Upper lobe of left lung (tissue), 6 donors: Measurements from ENCODE around the gene ZNF225. TPM values are rescaled to one million over a fixed set of nuclear protein-coding genes. Genes with fewer than 3 reads are reported as not detected.
"Not testable (repeated sequence)": the region's sequence is repeated elsewhere in the genome, so short reads cannot be mapped to it uniquely, and the experiment has no call there.

ENCODE experiments used
- ATAC-seq, 2 donors: fragments of 200-7000 bp; cut with Tn5 transposase; one replicate each; pipeline ENCODE4 v1.9.1; 2022; ENCODE audit warnings: mild to moderate bottlenecking in 2 of 2, moderate library complexity in 2 of 2; ENCODE audit not compliant: low FRiP score in 2 of 2
- DNase-seq, 2 donors: peaks; one replicate each; pipeline ENCODE4 v3.0.0-alpha.2; 2019 to 2020
- H3K27ac ChIP-seq, 4 donors: fragments of 200-600 bp; sonication (generic); one replicate each; pipeline ENCODE4 v1.5.1; 2016 to 2019
- H3K27me3 ChIP-seq, 4 donors: fragments of 200-600 bp; sonication (generic); one replicate each; pipeline ENCODE4 v1.5.1; 2017 to 2019
- H3K36me3 ChIP-seq, 4 donors: fragments of 200-600 bp; sonication (generic); one replicate each; pipeline ENCODE4 v1.5.1; 2016 to 2019
- H3K4me1 ChIP-seq, 4 donors: fragments of 200-600 bp; sonication (generic); one replicate each; pipeline ENCODE4 v1.5.1; 2018 to 2019
- H3K4me3 ChIP-seq, 4 donors: fragments of 200-600 bp; sonication (generic); one replicate each; pipeline ENCODE4 v1.5.1; 2017 to 2019; ENCODE audit warnings: mild to moderate bottlenecking in 2 of 4, moderate library complexity in 1 of 4
- H3K9me3 ChIP-seq, 4 donors: fragments of 200-600 bp; sonication (generic); one replicate each; pipeline ENCODE4 v1.5.1; 2018 to 2019
- CTCF ChIP-seq, 6 experiments: fragments of 450-650 bp in 4 of 6; fragments of 200-600 bp in 2 of 6; sonication (generic) in 2 of 6; IDR thresholded peaks; one replicate each; pipeline ENCODE4 v1.5.1; 2016 to 2019; ENCODE audit warnings: antibody characterized with exemption in 6 of 6
- EP300 ChIP-seq, 4 donors: sonication (generic); formaldehyde crosslinking; IDR thresholded peaks; one replicate each; pipeline ENCODE4 v1.5.1; 2017; ENCODE audit warnings: antibody characterized with exemption in 4 of 4, control low read depth in 2 of 4
- POLR2A ChIP-seq, 4 donors: fragments of 450-650 bp; IDR thresholded peaks; one replicate each; pipeline ENCODE4 v1.5.1; 2016 to 2017; ENCODE audit warnings: antibody characterized with exemption in 4 of 4, mild to moderate bottlenecking in 2 of 4
- POLR2AphosphoS5 ChIP-seq, 2 donors: sonication (generic); formaldehyde crosslinking; IDR thresholded peaks; one replicate each; pipeline ENCODE4 v1.5.1; 2017; ENCODE audit warnings: antibody characterized with exemption in 2 of 2
- WGBS, 2 donors: methylation state at CpG; one replicate each; pipeline ENCODE4 v1.1.5; 2017 to 2018; 5-methylcytosine and 5-hydroxymethylcytosine counted together
- total RNA-seq, 6 donors: library from RNA; depleted of rRNA in 4 of 6; stranded (reverse); fragments of >200 nt in 4 of 6; gene quantifications; one replicate each; pipeline versions ENCODE4 v1.1.0 to v1.2.1, GENCODE V29; 2016 to 2021
- donor health status: DM: no; HTN: no; CAD: no; lungs with moderate emphysema.
- donor health status: DM: no; HTN: yes; CAD: no; lungs with severe emphysema.

The ZNF225 gene
- total RNA-seq, 6 donors from 2014 or later = 1.6 to 11.5 (median 4.5) TPM

GRCh38 chr19:44164327-44164672 lies 51.1 kb downstream of the ZNF225 start:
- 61 to 70% methylated on average over 3 of the region's 3 CpGs for WGBS, 2 donors
- no peak for DNase-seq
- TF ChIP-seq EP300 (IDR thresholded peaks at IDR 0.05) = no peak
- no peak for TF ChIP-seq CTCF (IDR thresholded peaks at IDR 0.05)
- no peak for TF ChIP-seq POLR2AphosphoS5 (IDR thresholded peaks at IDR 0.05)
- no peak for TF ChIP-seq POLR2A (IDR thresholded peaks at IDR 0.05)
- peaks cover 0 to 21% (median 9%) of the 10 kb centered on the region in 4 donors for H3K4me1 ChIP-seq
- H3K27me3 ChIP-seq = no peaks in the 10 kb centered on the region
- peak overlapping the region in 3 of 4 donors; percentile 79 to 83 (median 80) for H3K4me3 ChIP-seq
- peaks cover 23 to 79% (median 59%) of the 10 kb centered on the region in 4 donors for H3K9me3 ChIP-seq
- peaks cover 13 to 29% (median 18%) of the 10 kb centered on the region in 4 donors for H3K36me3 ChIP-seq
- no peak for ATAC-seq
- peak overlapping the region; percentile 78 to 89 (median 84) for H3K27ac ChIP-seq

GRCh38 chr19:44164673-44165512 lies 51.7 kb downstream of the ZNF225 start, which contains the start of gene ZNF226:
TSS of gene ZNF226 (plus strand) at chr19:44165100. CDS start at chr19:44170081, 4,981 bp downstream.
- 1% methylated on average over 32 of the region's 32 CpGs for WGBS, 2 donors
- no peak for TF ChIP-seq EP300 (IDR thresholded peaks at IDR 0.05)
- peak; percentile 87 to 91 for TF ChIP-seq POLR2AphosphoS5 (IDR thresholded peaks at IDR 0.05)
- peak in 2 of 4 donors; percentile 9 to 52 for TF ChIP-seq POLR2A (IDR thresholded peaks at IDR 0.05)
- Histone ChIP-seq H3K9me3 (peaks cover 23 to 78% (median 59%) of the 10 kb centered on the region in 4 donors), H3K4me3 (peak within 1 kb of the TSS; percentile 53 to 83 (median 80)), H3K4me1 (peaks cover 0 to 21% (median 9%) of the 10 kb centered on the region in 4 donors), H3K27me3 (no peaks in the 10 kb centered on the region), H3K27ac (peak within 1 kb of the TSS; percentile 78 to 89 (median 84)), H3K36me3 (peaks cover 14 to 35% (median 22%) of the 10 kb centered on the region in 4 donors)
- ATAC-seq (peak; percentile 99 to 100), DNase-seq (peak in 1 of 2 donors; percentile 97)

GRCh38 chr19:44170660-44171059 lies 57.5 kb downstream of the ZNF225 start:
- H3K36me3 ChIP-seq = peaks cover 69 to 93% (median 79%) of the 10 kb centered on the region in 4 donors
- WGBS, 2 donors = 94 to 97% methylated on average over 6 of the region's 6 CpGs
- peaks cover 62 to 86% (median 83%) of the 10 kb centered on the region in 4 donors for H3K9me3 ChIP-seq

GRCh38 chr19:44176590-44176989 lies 63.4 kb downstream of the ZNF225 start:
- Histone ChIP-seq H3K4me3 (no peak overlapping the region), H3K4me1 (no peaks in the 10 kb centered on the region), H3K27me3 (no peaks in the 10 kb centered on the region), H3K36me3 (peaks cover 46 to 58% (median 55%) of the 10 kb centered on the region in 4 donors), H3K9me3 (peaks cover 79 to 100% (median 94%) of the 10 kb centered on the region in 4 donors), H3K27ac (no peak overlapping the region)
- no peak for DNase-seq
- ATAC-seq = no peak
- WGBS, 2 donors = 91 to 97% methylated on average over 3 of the region's 3 CpGs
- TF ChIP-seq POLR2A (IDR thresholded peaks at IDR 0.05) (no peak), POLR2AphosphoS5 (IDR thresholded peaks at IDR 0.05) (no peak), EP300 (IDR thresholded peaks at IDR 0.05) (no peak), CTCF (IDR thresholded peaks at IDR 0.05) (no peak)

More at GRCh38 chr19:44170660-44171059, 57.5 kb downstream of the ZNF225 start:
- not testable (repeated sequence) for ATAC-seq, H3K27ac ChIP-seq, DNase-seq, H3K27me3 ChIP-seq, H3K4me3 ChIP-seq
- H3K4me1 ChIP-seq = peaks cover 0 to 13% (median 7%) of the 10 kb centered on the region in 4 donors

GRCh38 chr19:44180968-44181367 lies 67.8 kb downstream of the ZNF225 start:
- peaks cover 43 to 94% (median 71%) of the 10 kb centered on the region in 4 donors for H3K9me3 ChIP-seq

GRCh38 chr19:44182145-44182544 lies 68.9 kb downstream of the ZNF225 start:
- ATAC-seq = no peak
- Histone ChIP-seq H3K4me1 (no peaks in the 10 kb centered on the region), H3K27ac (no peak overlapping the region), H3K36me3 (peaks cover 0 to 2% (median under 1%) of the 10 kb centered on the region in 4 donors), H3K27me3 (no peaks in the 10 kb centered on the region), H3K4me3 (no peak overlapping the region), H3K9me3 (peaks cover 34 to 91% (median 60%) of the 10 kb centered on the region in 4 donors)
- 86 to 93% methylated on average over 10 of the region's 10 CpGs for WGBS, 2 donors
- TF ChIP-seq CTCF (IDR thresholded peaks at IDR 0.05) (no peak), POLR2AphosphoS5 (IDR thresholded peaks at IDR 0.05) (no peak), POLR2A (IDR thresholded peaks at IDR 0.05) (no peak), EP300 (IDR thresholded peaks at IDR 0.05) (no peak)
- peak in 1 of 2 donors; percentile 24 for DNase-seq

More at GRCh38 chr19:44180968-44181367, 67.8 kb downstream of the ZNF225 start:
- TF ChIP-seq POLR2AphosphoS5 (IDR thresholded peaks at IDR 0.05) = no peak
- no peak for TF ChIP-seq EP300 (IDR thresholded peaks at IDR 0.05)
- DNase-seq (no peak), ATAC-seq (no peak)
- no peak overlapping the region for H3K4me3 ChIP-seq
- no peak overlapping the region for H3K27ac ChIP-seq
- peaks cover 5 to 14% (median 11%) of the 10 kb centered on the region in 4 donors for H3K36me3 ChIP-seq
- no peaks in the 10 kb centered on the region for H3K4me1 ChIP-seq
- no peaks in the 10 kb centered on the region for H3K27me3 ChIP-seq
